OCI-LY1 (cell line): ENCODE data around the gene EMSY.

Source experiments
- EZH2 ChIP-seq: fragments of 200-600 bp; sonication (generic), shearing (Covaris generic); IDR thresholded peaks from 2 replicates; pipeline ENCODE4 v1.8.0; 2017; ENCODE audit warnings: borderline replicate concordance, mixed run types, mild to moderate bottlenecking, antibody characterized with exemption, low read length, moderate library complexity, mixed read lengths
- TF ChIP-seq, protein P1 (sequence below): fragments of 200-600 bp; sonication (generic), shearing (Covaris generic); IDR thresholded peaks from 2 replicates; pipeline ENCODE4 v1.5.1; 2017; ENCODE audit warnings: mild to moderate bottlenecking, antibody characterized with exemption, low read length, moderate library complexity, mixed read lengths

DNA sequence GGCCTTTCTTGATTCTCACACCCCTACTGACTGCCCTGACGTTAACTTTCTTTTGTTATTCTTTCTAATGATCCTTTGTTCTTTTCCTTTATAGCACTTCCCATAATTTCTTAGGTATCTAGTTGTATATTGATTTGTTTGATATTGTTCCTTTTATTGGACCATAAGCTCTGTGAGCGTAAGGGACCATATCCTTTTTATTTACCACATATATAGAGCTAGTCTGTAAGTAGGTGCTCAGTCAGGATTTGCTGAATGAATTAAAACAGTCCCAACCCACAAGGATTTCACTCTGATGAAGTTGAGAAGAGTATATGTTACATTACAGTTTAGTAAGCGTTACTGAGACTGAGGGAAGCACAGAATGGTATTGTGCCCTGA lies 68.8 kb downstream of the EMSY start:
- TF ChIP-seq, protein P1, sequence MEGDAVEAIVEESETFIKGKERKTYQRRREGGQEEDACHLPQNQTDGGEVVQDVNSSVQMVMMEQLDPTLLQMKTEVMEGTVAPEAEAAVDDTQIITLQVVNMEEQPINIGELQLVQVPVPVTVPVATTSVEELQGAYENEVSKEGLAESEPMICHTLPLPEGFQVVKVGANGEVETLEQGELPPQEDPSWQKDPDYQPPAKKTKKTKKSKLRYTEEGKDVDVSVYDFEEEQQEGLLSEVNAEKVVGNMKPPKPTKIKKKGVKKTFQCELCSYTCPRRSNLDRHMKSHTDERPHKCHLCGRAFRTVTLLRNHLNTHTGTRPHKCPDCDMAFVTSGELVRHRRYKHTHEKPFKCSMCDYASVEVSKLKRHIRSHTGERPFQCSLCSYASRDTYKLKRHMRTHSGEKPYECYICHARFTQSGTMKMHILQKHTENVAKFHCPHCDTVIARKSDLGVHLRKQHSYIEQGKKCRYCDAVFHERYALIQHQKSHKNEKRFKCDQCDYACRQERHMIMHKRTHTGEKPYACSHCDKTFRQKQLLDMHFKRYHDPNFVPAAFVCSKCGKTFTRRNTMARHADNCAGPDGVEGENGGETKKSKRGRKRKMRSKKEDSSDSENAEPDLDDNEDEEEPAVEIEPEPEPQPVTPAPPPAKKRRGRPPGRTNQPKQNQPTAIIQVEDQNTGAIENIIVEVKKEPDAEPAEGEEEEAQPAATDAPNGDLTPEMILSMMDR: no peak
- TF ChIP-seq EZH2: no peak
